GF-D8 (cell line): ENCODE measurements around the gene ALG3.

Experiments used
- DNase-seq: peaks from one replicate; lab custom pipeline; 2025; lab: John Stamatoyannopoulos, UW

The ALG3 gene

GRCh38 chr3:184196536-184196935 lies 52.2 kb downstream of the ALG3 start:
- no peak for DNase-seq

GRCh38 chr3:184193991-184194539 lies 54.7 kb downstream of the ALG3 start:
- no peak for DNase-seq

GRCh38 chr3:184192889-184193288 lies 55.9 kb downstream of the ALG3 start:
- no peak for DNase-seq
